NCI-H748 treated with DMSO at 0.1 percent for 48 hours (cell line): ENCODE results near the gene PNPT1.
"Not testable (repeated sequence)": the region's sequence is repeated elsewhere in the genome, so short reads cannot be mapped to it uniquely, and the experiment has no call there.

Experiments used
- DNase-seq: peaks from one replicate; lab custom pipeline; 2025; lab: John Stamatoyannopoulos, UW

PNPT1 gene

GRCh38 chr2:55596795-55597194, 96.8 kb downstream of the PNPT1 start:
- not testable (repeated sequence) for DNase-seq

- DNase-seq, result no peak
Observed at GRCh38 chr2:55595536-55595935, 98.1 kb downstream of the PNPT1 start.

- no peak for DNase-seq
Observed at GRCh38 chr2:55592130-55592529, 101.5 kb downstream of the PNPT1 start.

GRCh38 chr2:55590810-55591440, 102.7 kb downstream of the PNPT1 start:
- DNase-seq, result no peak

- no peak for DNase-seq
Observed at GRCh38 chr2:55585451-55586080, 108.1 kb downstream of the PNPT1 start.
